MM.1S (cell line): ENCODE measurements around the gene GRK1.
A peak's percentile ranks its signal among the peaks of the same experiment; 100 is the strongest.

Experiments
- DNase-seq: peaks from one replicate; pipeline ENCODE4 v3.0.0-alpha.2; 2015
- H2AFZ ChIP-seq: fragments of 300-600 bp; sonication (generic); 2 replicates; pipeline ENCODE4 v1.6.0; 2016; ENCODE audit warnings: antibody characterized with exemption, low read length
- H3F3A ChIP-seq: fragments of 300-600 bp; sonication (generic); 2 replicates; pipeline ENCODE4 v1.6.1; 2016; ENCODE audit warnings: mild to moderate bottlenecking, antibody characterized with exemption, low read length, moderate library complexity, mixed read lengths; ENCODE audit not compliant: insufficient read depth
- H3K27ac ChIP-seq: fragments of 300-600 bp; sonication (generic); 2 replicates; pipeline ENCODE4 v1.5.1; 2016; ENCODE audit warnings: mild to moderate bottlenecking, low read length
- H3K27me3 ChIP-seq: fragments of 300-600 bp; sonication (generic); replicated peaks from 2 replicates; pipeline ENCODE4 v1.6.0; 2016; ENCODE audit warnings: low read length; ENCODE audit not compliant: insufficient read depth
- H3K36me3 ChIP-seq: fragments of 300-600 bp; sonication (generic); replicated peaks from 2 replicates; pipeline ENCODE4 v1.6.1; 2016; ENCODE audit warnings: mild to moderate bottlenecking, low read length, mixed read lengths; ENCODE audit not compliant: insufficient read depth
- H3K4me1 ChIP-seq: fragments of 300-600 bp; sonication (generic); 2 replicates; pipeline ENCODE4 v1.6.1; 2016; ENCODE audit warnings: low read length, mixed read lengths
- H3K4me2 ChIP-seq: fragments of 300-600 bp; sonication (generic); 2 replicates; pipeline ENCODE4 v1.6.0; 2016; ENCODE audit warnings: low read depth, low read length
- H3K4me3 ChIP-seq: fragments of 300-600 bp; sonication (generic); 2 replicates; pipeline ENCODE4 v1.5.1; 2016; ENCODE audit warnings: low read length, mixed read lengths
- H3K79me2 ChIP-seq: fragments of 300-600 bp; sonication (generic); 2 replicates; pipeline ENCODE4 v1.6.1; 2016; ENCODE audit warnings: mixed run types, low read length, mixed read lengths
- H3K9ac ChIP-seq: fragments of 300-600 bp; sonication (generic); 2 replicates; pipeline ENCODE4 v1.6.1; 2016; ENCODE audit warnings: low read length, mixed read lengths
- H3K9me2 ChIP-seq: fragments of 300-600 bp; sonication (generic); replicated peaks from 2 replicates; pipeline ENCODE4 v1.6.1; 2016; ENCODE audit warnings: mild to moderate bottlenecking, low read length, mixed read lengths; ENCODE audit not compliant: insufficient read depth
- H3K9me3 ChIP-seq: fragments of 300-600 bp; sonication (generic); replicated peaks from 2 replicates; pipeline ENCODE4 v1.6.1; 2016; ENCODE audit warnings: mild to moderate bottlenecking, low read length, mixed read lengths; ENCODE audit not compliant: insufficient read depth
- H4K20me1 ChIP-seq: fragments of 300-600 bp; sonication (generic); 2 replicates; pipeline ENCODE4 v1.6.1; 2016; ENCODE audit warnings: mild to moderate bottlenecking, low read length, moderate library complexity, mixed read lengths; ENCODE audit not compliant: insufficient read depth
- CTCF ChIP-seq: fragments of 300-600 bp; sonication (generic); IDR thresholded peaks from 2 replicates; pipeline ENCODE4 v1.5.1; 2016; ENCODE audit warnings: antibody characterized with exemption, low read length, mixed read lengths
- EZH2 ChIP-seq: fragments of 300-600 bp; sonication (generic); optimal IDR thresholded peaks from 2 replicates; pipeline ENCODE3; 2017; ENCODE audit warnings: low read depth, mild to moderate bottlenecking, antibody characterized with exemption, low read length, mixed read lengths
- EZH2phosphoT487 ChIP-seq: fragments of 300-600 bp; sonication (generic); IDR thresholded peaks from 2 replicates; pipeline ENCODE4 v1.6.1; 2018; ENCODE audit warnings: antibody characterized with exemption, low read length

The GRK1 gene

GRCh38 chr13:113783200-113783881, 116.3 kb downstream of the GRK1 start:
- Histone ChIP-seq H3K36me3 (no peaks in the 10 kb centered on the region), H3F3A (peaks cover 6% of the 10 kb centered on the region; the same call in 1 of the 2 replicates), H3K9me2 (no peaks in the 10 kb centered on the region), H3K27me3 (no peaks in the 10 kb centered on the region), H3K4me3 (no peak overlapping the region), H4K20me1 (no peaks in the 10 kb centered on the region), H2AFZ (no peak overlapping the region), H3K9me3 (no peaks in the 10 kb centered on the region), H3K9ac (no peak overlapping the region), H3K4me2 (no peak overlapping the region), H3K4me1 (peaks cover 27% of the 10 kb centered on the region), H3K27ac (no peak overlapping the region), H3K79me2 (no peaks in the 10 kb centered on the region)
- TF ChIP-seq EZH2 (no peak), CTCF (no peak), EZH2phosphoT487 (no peak)
- DNase-seq = no peak

GRCh38 chr13:113783966-113784644, 117.1 kb downstream of the GRK1 start:
- H3K27ac ChIP-seq = peak overlapping the region; percentile 58; the same call in 1 of the 2 replicates

GRCh38 chr13:113784645-113785024, 117.6 kb downstream of the GRK1 start:
- no peak overlapping the region for H2AFZ ChIP-seq

More at GRCh38 chr13:113783966-113784644, 117.1 kb downstream of the GRK1 start:
- Histone ChIP-seq H2AFZ (no peak overlapping the region), H3K9me2 (no peaks in the 10 kb centered on the region), H3K9me3 (no peaks in the 10 kb centered on the region), H3K4me2 (peak overlapping the region; percentile 19; the same call in 1 of the 2 replicates), H3K4me1 (peaks cover 27% of the 10 kb centered on the region), H3F3A (peaks cover 6% of the 10 kb centered on the region; the same call in 1 of the 2 replicates), H3K79me2 (no peaks in the 10 kb centered on the region), H3K4me3 (no peak overlapping the region), H4K20me1 (no peaks in the 10 kb centered on the region), H3K27me3 (no peaks in the 10 kb centered on the region), H3K36me3 (no peaks in the 10 kb centered on the region), H3K9ac (no peak overlapping the region)
- TF ChIP-seq EZH2phosphoT487 (no peak), CTCF (no peak), EZH2 (no peak)
- DNase-seq = no peak

More at GRCh38 chr13:113784645-113785024, 117.6 kb downstream of the GRK1 start:
- Histone ChIP-seq H3K79me2 (no peaks in the 10 kb centered on the region), H3K4me3 (no peak overlapping the region), H3K27ac (peak overlapping the region; percentile 58; the same call in 1 of the 2 replicates), H3K9me3 (no peaks in the 10 kb centered on the region), H3K36me3 (no peaks in the 10 kb centered on the region), H3K27me3 (no peaks in the 10 kb centered on the region), H3F3A (peaks cover 6% of the 10 kb centered on the region; the same call in 1 of the 2 replicates), H4K20me1 (no peaks in the 10 kb centered on the region), H3K4me2 (peak overlapping the region; percentile 19; the same call in 1 of the 2 replicates), H3K9me2 (no peaks in the 10 kb centered on the region), H3K9ac (no peak overlapping the region), H3K4me1 (peaks cover 27% of the 10 kb centered on the region)
- no peak for TF ChIP-seq CTCF
- TF ChIP-seq EZH2 = no peak
- no peak for TF ChIP-seq EZH2phosphoT487
- DNase-seq = no peak
